ENCODE results near the gene ZNF700.
A peak's percentile ranks its signal among the peaks of the same experiment; 100 is the strongest.

Gene ZNF700

DNA sequence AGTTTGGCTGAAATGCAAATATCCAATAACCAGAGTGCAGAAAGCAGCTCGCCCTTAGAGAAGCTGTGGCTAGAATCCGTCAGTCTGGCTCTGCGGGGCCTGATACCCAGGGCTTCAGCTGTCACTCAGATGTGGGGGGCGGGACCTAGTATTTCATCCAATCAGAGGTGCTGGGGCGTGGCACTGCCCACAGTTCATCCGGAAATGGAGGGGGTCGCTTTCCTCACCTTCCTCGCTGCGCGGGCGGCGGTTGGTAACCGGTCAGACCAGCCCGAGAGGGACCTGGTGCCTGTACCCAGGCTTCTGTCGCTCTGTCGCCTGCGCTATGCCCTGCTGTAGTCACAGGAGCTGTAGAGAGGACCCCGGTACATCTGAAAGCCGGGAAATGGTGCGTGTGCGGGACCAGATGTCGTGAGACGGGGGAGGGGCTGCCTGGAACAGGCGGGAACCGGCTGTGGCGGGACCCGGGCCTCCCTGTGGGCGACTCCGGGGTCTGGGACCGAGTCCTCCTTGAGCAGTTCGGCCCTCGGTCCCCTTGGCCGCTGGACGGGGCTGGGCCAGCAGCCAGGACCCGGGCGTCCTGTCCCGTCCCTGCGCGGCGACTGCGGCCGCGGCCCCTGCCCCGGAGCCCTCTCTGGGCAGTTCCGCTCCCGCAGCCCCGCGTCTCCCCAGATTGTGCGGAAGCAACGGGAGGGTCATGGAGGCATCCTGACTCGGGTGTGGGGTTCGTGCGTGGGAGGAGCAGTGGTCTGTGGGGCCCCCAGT is at the start of gene ZNF700 (continued):
- TF ChIP-seq ZFHX2 (tag by site-specific recombination; conservative IDR thresholded peaks at IDR 0.05) = peak; percentile 76
- no peak for TF ChIP-seq ZNF23 (tag by site-specific recombination; IDR thresholded peaks at IDR 0.05; ENCODE audit: borderline replicate concordance)
- TF ChIP-seq, protein P1, sequence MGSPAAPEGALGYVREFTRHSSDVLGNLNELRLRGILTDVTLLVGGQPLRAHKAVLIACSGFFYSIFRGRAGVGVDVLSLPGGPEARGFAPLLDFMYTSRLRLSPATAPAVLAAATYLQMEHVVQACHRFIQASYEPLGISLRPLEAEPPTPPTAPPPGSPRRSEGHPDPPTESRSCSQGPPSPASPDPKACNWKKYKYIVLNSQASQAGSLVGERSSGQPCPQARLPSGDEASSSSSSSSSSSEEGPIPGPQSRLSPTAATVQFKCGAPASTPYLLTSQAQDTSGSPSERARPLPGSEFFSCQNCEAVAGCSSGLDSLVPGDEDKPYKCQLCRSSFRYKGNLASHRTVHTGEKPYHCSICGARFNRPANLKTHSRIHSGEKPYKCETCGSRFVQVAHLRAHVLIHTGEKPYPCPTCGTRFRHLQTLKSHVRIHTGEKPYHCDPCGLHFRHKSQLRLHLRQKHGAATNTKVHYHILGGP (tag by site-specific recombination; IDR thresholded peaks at IDR 0.05) = no peak
- TF ChIP-seq, protein P2, sequence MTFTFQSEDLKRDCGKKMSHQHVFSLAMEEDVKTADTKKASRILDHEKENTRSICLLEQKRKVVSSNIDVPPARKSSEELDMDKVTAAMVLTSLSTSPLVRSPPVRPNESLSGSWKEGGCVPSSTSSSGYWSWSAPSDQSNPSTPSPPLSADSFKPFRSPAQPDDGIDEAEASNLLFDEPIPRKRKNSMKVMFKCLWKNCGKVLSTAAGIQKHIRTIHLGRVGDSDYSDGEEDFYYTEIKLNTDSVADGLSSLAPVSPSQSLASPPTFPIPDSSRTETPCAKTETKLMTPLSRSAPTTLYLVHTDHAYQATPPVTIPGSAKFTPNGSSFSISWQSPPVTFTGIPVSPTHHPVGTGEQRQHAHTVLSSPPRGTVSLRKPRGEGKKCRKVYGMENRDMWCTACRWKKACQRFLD (tag by site-specific recombination; IDR thresholded peaks at IDR 0.05) = no peak
- peak; percentile 76; the same call in 1 of the 2 replicates for TF ChIP-seq ZNF660 (tag by site-specific recombination; IDR thresholded peaks at IDR 0.05)
- 0 out of 2 replicates have a peak, but pooled peaks have one; percentile 23 for TF ChIP-seq ZNF391 (tag by site-specific recombination; IDR thresholded peaks at IDR 0.05; ENCODE audit: borderline replicate concordance, low read depth)
- TF ChIP-seq, protein P3, sequence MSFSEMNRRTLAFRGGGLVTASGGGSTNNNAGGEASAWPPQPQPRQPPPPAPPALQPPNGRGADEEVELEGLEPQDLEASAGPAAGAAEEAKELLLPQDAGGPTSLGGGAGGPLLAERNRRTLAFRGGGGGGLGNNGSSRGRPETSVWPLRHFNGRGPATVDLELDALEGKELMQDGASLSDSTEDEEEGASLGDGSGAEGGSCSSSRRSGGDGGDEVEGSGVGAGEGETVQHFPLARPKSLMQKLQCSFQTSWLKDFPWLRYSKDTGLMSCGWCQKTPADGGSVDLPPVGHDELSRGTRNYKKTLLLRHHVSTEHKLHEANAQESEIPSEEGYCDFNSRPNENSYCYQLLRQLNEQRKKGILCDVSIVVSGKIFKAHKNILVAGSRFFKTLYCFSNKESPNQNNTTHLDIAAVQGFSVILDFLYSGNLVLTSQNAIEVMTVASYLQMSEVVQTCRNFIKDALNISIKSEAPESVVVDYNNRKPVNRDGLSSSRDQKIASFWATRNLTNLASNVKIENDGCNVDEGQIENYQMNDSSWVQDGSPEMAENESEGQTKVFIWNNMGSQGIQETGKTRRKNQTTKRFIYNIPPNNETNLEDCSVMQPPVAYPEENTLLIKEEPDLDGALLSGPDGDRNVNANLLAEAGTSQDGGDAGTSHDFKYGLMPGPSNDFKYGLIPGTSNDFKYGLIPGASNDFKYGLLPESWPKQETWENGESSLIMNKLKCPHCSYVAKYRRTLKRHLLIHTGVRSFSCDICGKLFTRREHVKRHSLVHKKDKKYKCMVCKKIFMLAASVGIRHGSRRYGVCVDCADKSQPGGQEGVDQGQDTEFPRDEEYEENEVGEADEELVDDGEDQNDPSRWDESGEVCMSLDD (tag by site-specific recombination; IDR thresholded peaks at IDR 0.05) = no peak
- TF ChIP-seq, protein P4, sequence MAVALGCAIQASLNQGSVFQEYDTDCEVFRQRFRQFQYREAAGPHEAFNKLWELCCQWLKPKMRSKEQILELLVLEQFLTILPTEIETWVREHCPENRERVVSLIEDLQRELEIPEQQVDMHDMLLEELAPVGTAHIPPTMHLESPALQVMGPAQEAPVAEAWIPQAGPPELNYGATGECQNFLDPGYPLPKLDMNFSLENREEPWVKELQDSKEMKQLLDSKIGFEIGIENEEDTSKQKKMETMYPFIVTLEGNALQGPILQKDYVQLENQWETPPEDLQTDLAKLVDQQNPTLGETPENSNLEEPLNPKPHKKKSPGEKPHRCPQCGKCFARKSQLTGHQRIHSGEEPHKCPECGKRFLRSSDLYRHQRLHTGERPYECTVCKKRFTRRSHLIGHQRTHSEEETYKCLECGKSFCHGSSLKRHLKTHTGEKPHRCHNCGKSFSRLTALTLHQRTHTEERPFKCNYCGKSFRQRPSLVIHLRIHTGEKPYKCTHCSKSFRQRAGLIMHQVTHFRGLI (tag by site-specific recombination; IDR thresholded peaks at IDR 0.05) = no peak
- 0 out of 2 replicates have a peak, but pooled peaks have one; percentile 47 for TF ChIP-seq REPIN1 (tag by site-specific recombination; IDR thresholded peaks at IDR 0.05; ENCODE audit: low read depth)
- TF ChIP-seq, protein P5, sequence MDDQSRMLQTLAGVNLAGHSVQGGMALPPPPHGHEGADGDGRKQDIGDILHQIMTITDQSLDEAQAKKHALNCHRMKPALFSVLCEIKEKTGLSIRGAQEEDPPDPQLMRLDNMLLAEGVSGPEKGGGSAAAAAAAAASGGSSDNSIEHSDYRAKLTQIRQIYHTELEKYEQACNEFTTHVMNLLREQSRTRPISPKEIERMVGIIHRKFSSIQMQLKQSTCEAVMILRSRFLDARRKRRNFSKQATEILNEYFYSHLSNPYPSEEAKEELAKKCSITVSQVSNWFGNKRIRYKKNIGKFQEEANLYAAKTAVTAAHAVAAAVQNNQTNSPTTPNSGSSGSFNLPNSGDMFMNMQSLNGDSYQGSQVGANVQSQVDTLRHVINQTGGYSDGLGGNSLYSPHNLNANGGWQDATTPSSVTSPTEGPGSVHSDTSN (CRISPR knock-in tag; IDR thresholded peaks at IDR 0.05) = peak; percentile 78; the same call in 1 of the 2 replicates
- no peak for TF ChIP-seq ZNF426 (tag by site-specific recombination; IDR thresholded peaks at IDR 0.05)
- TF ChIP-seq, protein P6, sequence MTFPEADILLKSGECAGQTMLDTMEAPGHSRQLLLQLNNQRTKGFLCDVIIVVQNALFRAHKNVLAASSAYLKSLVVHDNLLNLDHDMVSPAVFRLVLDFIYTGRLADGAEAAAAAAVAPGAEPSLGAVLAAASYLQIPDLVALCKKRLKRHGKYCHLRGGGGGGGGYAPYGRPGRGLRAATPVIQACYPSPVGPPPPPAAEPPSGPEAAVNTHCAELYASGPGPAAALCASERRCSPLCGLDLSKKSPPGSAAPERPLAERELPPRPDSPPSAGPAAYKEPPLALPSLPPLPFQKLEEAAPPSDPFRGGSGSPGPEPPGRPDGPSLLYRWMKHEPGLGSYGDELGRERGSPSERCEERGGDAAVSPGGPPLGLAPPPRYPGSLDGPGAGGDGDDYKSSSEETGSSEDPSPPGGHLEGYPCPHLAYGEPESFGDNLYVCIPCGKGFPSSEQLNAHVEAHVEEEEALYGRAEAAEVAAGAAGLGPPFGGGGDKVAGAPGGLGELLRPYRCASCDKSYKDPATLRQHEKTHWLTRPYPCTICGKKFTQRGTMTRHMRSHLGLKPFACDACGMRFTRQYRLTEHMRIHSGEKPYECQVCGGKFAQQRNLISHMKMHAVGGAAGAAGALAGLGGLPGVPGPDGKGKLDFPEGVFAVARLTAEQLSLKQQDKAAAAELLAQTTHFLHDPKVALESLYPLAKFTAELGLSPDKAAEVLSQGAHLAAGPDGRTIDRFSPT (tag by site-specific recombination; IDR thresholded peaks at IDR 0.05) = peak; percentile 92
- TF ChIP-seq ZNF610 (tag by site-specific recombination; IDR thresholded peaks at IDR 0.05; ENCODE audit: borderline replicate concordance) = 0 out of 2 replicates have a peak, but pooled peaks have one; percentile 40
- TF ChIP-seq ZNF354C (tag by site-specific recombination; IDR thresholded peaks at IDR 0.05; ENCODE audit: borderline replicate concordance, low read depth) = no peak
- TF ChIP-seq ZNF792 (tag by site-specific recombination; IDR thresholded peaks at IDR 0.05) = no peak
- TF ChIP-seq ZNF530 (tag by site-specific recombination; IDR thresholded peaks at IDR 0.05; ENCODE audit: low read depth) = no peak
- TF ChIP-seq ZNF561 (tag by site-specific recombination; IDR thresholded peaks at IDR 0.05; ENCODE audit: borderline replicate concordance) = peak; percentile 68; the same call in 1 of the 2 replicates
- TF ChIP-seq ZNF274 (IDR thresholded peaks at IDR 0.05; ENCODE audit: low read length) = no peak
- no peak for TF ChIP-seq ZNF274 (tag by site-specific recombination; IDR thresholded peaks at IDR 0.05; ENCODE audit: borderline replicate concordance)
- no peak for TF ChIP-seq SCRT2 (tag by site-specific recombination; IDR thresholded peaks at IDR 0.05)
- TF ChIP-seq YY1 (tag by site-specific recombination; IDR thresholded peaks at IDR 0.05) = 0 out of 2 replicates have a peak, but pooled peaks have one; percentile 38
- TF ChIP-seq KLF16 (tag by site-specific recombination; IDR thresholded peaks at IDR 0.05) = peak; percentile 79
- TF ChIP-seq ZSCAN30 (tag by site-specific recombination; IDR thresholded peaks at IDR 0.05) = peak; percentile 56; the same call in 1 of the 2 replicates
- peak; percentile 81 for TF ChIP-seq ZNF350 (tag by site-specific recombination; IDR thresholded peaks at IDR 0.05)
- peak; percentile 69 for TF ChIP-seq KLF10 (tag by site-specific recombination; IDR thresholded peaks at IDR 0.05)
- TF ChIP-seq ZNF223 (tag by site-specific recombination; IDR thresholded peaks at IDR 0.05) = no peak
- TF ChIP-seq WT1 (tag by site-specific recombination; IDR thresholded peaks at IDR 0.05) = 0 out of 2 replicates have a peak, but pooled peaks have one; percentile 8
- no peak for TF ChIP-seq ZNF654 (tag by site-specific recombination; IDR thresholded peaks at IDR 0.05; ENCODE audit: low read depth)
- no peak for TF ChIP-seq ZNF670 (tag by site-specific recombination; IDR thresholded peaks at IDR 0.05; ENCODE audit: low read depth)
